HG03460 (cell line): ENCODE measurements around the gene STAT3.
"Not testable (repeated sequence)": the region's sequence is repeated elsewhere in the genome, so short reads cannot be mapped to it uniquely, and the experiment has no call there.

Experiments
- ATAC-seq: cut with Tn5 transposase; IDR thresholded peaks from one replicate; pipeline ENCODE4 v1.9.1; 2021; ENCODE audit not compliant: unreplicated experiment

Gene STAT3

GRCh38 chr17:42317967-42318366 is 70.3 kb downstream of the STAT3 start:
- ATAC-seq = not testable (repeated sequence)

- ATAC-seq = no peak
Observed at GRCh38 chr17:42317266-42317845, 70.9 kb downstream of the STAT3 start.

- ATAC-seq = no peak
Observed at GRCh38 chr17:42316755-42317154, 71.5 kb downstream of the STAT3 start.

GRCh38 chr17:42315402-42316156 is 72.7 kb downstream of the STAT3 start:
- ATAC-seq = no peak

GRCh38 chr17:42313773-42314566 is 74.3 kb downstream of the STAT3 start:
- ATAC-seq = no peak

GRCh38 chr17:42313389-42313772 is 74.9 kb downstream of the STAT3 start:
- no peak for ATAC-seq

- no peak for ATAC-seq
Observed at GRCh38 chr17:42312285-42313130, 75.7 kb downstream of the STAT3 start.

GRCh38 chr17:42312035-42312284 is 76.3 kb downstream of the STAT3 start:
- ATAC-seq = no peak

GRCh38 chr17:42311240-42312034 is 76.8 kb downstream of the STAT3 start:
- ATAC-seq = no peak

GRCh38 chr17:42310787-42311215 is 77.4 kb downstream of the STAT3 start:
- ATAC-seq = no peak

GRCh38 chr17:42309986-42310786 is 78.1 kb downstream of the STAT3 start:
- no peak for ATAC-seq

GRCh38 chr17:42309142-42309541 is 79.1 kb downstream of the STAT3 start:
- ATAC-seq = no peak

- no peak for ATAC-seq
Observed at GRCh38 chr17:42308446-42308845, 79.8 kb downstream of the STAT3 start.

GRCh38 chr17:42307362-42307927 is 80.8 kb downstream of the STAT3 start:
- no peak for ATAC-seq

- no peak for ATAC-seq
Observed at GRCh38 chr17:42306385-42306667, 81.9 kb downstream of the STAT3 start.

- no peak for ATAC-seq
Observed at GRCh38 chr17:42305543-42306384, 82.5 kb downstream of the STAT3 start.

- not testable (repeated sequence) for ATAC-seq
Observed at GRCh38 chr17:42305031-42305330, 83.3 kb downstream of the STAT3 start.

GRCh38 chr17:42304187-42305030 is 83.8 kb downstream of the STAT3 start:
- ATAC-seq = no peak
